ENCODE measurements around the gene FMNL2.

FMNL2 gene

DNA sequence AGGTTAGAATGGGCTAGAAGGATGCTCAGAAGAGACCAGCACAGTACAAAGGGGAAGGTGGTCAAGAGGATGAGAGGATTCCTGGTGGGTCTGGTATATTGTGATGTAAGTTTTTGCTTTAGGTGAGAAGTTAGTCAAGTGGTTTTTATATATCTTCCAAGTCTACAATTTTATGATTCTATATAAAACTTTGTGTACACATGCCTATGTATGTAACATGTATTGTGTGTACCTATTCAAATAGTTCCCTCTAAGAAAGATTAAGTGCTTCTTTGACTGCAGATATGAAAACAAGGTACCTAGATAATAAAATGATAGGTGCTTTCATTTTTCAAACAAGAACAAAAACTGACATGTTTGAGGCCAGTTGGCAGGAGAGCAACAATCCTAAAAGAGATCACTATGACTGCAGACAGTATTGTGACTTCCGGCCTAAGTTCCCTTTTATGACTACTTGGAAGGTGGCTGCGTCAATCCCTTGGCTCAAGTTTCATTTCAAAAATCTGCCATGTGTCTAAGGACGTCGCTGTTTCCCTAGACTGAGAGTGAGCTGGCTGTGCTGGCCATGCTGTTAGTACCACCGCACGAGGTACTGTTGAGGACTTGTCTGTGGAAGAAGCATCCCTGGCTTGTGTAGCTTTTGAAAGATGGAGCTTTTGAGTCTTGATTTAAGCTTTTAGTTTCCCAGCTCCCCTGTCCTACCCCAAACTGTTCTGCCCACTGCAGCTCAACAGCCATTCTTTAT, 259.2 kb downstream of the FMNL2 start:
- no peak for DNase-seq

DNA sequence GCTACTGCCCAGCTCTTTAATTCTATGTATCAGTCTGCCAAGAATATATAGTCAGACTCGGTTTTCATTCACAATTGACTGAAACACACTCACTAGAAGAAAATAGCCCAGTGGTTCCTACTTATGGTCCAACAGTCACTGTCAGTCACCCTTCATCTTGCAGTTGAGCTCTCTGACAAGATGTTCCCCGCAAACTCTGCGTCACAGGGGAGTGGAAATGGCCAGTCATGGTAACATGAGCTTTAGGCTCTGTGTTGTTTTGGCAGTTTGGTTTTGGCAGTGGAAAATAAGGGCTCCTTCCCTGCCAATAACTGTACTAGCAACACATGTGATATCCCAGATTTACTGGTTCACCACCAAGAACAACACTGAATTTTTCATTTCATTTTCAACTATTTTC, 259.8 kb downstream of the FMNL2 start:
- DNase-seq, result peak; percentile 50

- peak; percentile 31 for DNase-seq
These were observed 264.2 kb downstream of the FMNL2 start for GRCh38 chr2:152598975-152599759.

DNA sequence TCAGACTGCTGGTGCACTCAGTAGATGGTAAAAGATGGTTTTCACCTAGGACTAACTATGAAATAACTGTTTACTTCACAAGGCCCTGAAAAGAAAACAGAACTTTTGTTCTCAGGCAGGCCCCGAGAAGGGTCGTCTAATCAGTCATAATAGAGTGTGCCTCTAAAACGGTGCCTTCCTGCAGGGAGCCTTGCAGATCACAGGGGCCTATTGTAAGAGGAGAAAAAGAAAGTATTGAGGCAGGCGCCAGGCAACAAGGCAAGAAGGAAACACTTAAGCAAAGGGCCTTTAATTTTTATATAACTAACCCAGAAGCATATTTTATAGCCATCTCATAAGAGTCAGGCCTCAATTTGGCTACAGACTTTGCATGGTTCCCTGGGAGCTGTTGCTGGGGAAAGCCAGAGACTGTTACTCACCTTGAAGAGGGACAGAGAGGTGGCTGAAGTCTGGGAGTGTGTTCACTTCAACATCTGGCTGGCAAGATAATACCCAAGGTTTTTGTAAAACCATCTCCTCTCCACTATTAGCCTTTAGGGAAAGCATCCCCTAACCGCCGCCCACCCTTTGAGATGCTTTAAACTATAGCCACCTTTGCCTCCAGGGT, 265.2 kb downstream of the FMNL2 start:
- no peak for DNase-seq

DNA sequence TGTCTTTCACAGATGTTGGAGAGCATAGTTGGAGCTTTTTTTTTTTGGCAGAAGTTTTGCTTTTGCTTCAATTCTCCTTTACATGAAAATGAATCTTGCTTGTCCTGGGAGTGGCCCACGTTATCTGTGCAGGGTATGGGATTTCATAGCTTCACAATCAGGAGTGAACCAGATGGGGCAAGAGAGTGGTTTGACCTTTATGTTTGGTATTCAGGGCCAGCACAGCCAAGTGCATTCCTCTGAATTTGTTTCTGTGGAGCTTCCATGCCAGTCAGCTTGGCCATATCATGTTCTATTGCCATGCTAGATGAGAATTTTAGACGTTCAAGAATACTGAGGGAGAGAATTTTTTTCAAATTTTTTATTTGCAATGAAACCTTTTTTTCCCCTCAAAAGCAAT, 265.7 kb downstream of the FMNL2 start:
- DNase-seq, result no peak

DNA sequence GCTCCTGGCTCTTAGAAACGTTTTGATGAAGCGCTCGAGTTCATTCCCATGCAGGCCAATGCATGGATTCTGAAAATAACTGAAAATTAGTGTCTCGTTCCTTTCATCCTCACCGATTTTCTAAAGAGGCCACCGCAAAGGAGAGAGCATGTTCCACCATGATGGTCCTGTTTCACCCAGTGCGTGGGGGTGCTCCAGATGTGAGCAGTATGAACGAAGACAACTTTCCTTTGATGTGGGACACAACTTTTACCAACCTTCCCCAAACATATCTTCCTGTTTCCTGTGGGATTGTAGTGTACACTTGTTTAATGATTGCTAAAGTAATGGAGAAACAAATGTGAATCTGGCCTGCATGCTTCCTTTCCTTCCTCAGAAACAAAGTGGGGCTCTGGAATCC, 267.8 kb downstream of the FMNL2 start:
- DNase-seq, result no peak

DNA sequence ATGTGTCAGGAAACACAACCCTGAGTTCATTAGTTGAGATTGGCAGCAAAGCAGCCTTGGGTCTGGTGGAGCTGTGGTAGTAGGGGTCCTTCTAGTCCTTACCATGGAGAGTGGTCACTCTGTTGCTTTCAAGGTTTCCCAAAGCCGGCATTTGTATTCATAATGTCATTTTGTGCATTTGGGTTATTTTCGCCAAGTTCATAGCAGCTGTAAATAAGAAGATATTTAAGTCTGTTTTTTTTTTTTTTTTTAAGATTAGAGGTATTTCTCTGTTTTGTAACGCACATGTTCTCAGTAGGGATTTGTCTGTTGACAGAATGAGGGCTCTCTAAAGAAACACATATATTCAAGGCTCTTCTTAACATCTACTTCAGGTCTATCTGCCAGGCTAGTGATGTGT, 268.2 kb downstream of the FMNL2 start:
- DNase-seq, result no peak

- DNase-seq, result peak; percentile 64
These were observed 271.1 kb downstream of the FMNL2 start for GRCh38 chr2:152606081-152606480.

GRCh38 chr2:152606941-152607340, 272.0 kb downstream of the FMNL2 start:
- DNase-seq, result no peak

- no peak for DNase-seq
These were observed 272.9 kb downstream of the FMNL2 start for GRCh38 chr2:152607793-152608300.

- DNase-seq, result no peak
These were observed 274.2 kb downstream of the FMNL2 start for GRCh38 chr2:152609154-152609553.

DNA sequence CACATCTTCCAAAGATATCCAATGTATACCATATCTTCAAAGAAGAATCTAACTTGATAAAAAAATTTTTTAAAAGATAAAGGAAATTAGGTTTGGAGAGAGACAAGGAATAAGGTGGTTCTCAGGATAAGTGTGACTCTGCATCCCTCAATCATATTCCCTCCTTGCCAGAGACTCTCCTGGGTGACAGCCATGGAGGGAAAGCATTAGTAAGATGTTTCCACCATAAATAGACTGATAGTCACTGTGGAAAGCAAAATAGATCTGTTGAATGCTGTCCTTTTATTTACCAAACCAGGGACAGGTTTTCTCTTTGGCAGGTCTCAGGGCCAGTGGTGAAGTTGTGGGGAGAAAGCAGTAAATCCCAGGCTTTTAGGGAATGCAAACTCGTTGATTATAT, 274.7 kb downstream of the FMNL2 start:
- DNase-seq, result no peak

DNA sequence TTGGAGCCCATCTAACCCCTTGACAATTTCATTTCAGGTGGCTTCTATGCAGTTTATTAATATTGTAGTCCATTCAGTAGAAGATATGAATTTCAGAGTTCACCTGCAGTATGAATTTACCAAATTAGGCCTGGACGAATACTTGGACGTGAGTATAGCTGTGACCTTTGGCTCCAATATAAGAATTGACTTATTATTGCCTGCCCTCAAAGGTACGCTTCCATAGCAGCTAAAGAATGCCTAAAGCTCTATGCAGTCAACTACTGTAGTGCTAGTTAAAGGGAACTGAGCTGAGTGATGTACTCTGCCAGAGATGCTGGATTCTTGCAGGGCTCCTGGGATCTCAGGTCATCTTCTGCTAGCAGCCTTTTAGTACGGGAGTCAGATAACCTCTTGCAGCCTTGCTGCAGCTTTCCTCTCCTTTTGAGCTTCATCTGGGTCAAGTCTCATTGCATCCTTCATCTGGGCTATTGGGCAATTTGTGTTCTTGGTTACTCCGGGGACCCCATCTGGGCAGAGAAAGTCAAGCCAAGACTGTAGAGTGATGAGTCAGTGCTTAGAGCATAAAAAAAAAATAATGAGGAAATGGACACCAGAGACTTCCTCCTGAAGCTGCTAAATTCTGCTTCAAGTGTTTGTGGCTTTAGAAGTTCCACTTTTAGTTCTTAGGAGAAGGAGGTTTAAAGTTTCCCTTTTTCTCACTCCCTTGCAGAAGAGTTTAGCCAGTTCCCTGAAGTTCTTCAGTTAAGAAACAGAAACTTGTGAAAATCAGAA, 276.7 kb downstream of the FMNL2 start:
- peak; percentile 84 for DNase-seq

- DNase-seq, result peak; percentile 37
These were observed 278.3 kb downstream of the FMNL2 start for GRCh38 chr2:152613235-152613634.

GRCh38 chr2:152615177-152615576, 280.2 kb downstream of the FMNL2 start:
- no peak for DNase-seq

GRCh38 chr2:152617456-152618192, 282.6 kb downstream of the FMNL2 start:
- DNase-seq, result peak; percentile 69

- DNase-seq, result peak; percentile 20
These were observed 283.2 kb downstream of the FMNL2 start for GRCh38 chr2:152618193-152618564.

DNA sequence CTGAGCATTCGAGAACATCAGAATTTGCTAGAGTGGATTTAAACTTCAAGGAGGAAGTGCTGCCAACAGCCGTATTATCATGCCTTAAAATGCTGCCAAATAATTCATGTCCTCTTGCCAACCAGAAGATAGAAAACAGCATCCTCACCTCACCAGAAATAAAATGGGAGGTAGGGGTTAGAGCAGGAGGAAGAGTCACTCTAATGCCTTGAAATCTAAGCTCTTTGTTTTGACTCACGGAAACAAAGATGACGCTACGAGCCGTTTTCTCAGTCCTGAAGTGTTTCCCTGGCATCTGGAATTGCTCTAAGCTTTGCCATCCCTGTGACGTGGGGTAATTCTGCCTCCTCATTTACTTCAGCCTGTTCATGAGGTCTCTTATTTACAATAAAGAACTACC, 285.2 kb downstream of the FMNL2 start:
- DNase-seq, result no peak

DNA sequence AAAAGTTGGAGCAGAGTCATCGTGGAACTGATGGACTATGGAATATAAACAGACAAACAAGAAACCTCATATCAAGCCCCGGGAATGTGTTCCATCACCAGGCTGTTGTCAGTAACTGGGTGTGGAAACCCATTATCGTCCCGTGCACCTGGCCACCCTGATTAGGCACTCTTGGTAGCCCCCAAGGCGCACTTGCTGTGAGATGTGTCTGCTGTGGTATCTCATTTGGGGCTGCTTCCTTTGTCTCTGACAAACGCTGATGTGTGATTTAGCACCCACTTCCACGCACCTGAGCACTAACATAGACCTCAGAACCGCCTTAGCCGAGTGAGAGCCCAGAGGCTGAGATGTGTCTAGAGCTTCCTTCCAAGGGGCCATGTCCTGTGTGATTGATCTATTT, 286.0 kb downstream of the FMNL2 start:
- no peak for DNase-seq

DNA sequence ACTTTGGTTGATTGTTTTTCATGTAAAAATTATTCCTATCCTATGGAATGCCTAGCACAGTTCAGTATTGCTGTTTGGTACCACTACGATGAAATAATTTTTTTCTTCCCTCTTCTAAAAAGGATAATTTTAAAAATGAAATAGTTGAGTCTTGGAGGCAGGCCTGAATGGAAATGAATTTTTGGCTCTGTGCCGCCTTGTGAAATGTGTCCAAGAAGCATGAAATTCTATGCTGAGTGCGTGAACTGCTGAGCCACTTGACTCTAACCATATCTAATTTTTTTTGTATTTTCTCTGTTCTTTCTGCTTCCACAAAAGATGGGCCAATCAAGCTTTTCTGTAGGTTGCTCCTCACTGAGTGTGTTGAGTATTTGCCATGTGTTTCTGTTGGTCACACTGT, 287.2 kb downstream of the FMNL2 start:
- no peak for DNase-seq

DNA sequence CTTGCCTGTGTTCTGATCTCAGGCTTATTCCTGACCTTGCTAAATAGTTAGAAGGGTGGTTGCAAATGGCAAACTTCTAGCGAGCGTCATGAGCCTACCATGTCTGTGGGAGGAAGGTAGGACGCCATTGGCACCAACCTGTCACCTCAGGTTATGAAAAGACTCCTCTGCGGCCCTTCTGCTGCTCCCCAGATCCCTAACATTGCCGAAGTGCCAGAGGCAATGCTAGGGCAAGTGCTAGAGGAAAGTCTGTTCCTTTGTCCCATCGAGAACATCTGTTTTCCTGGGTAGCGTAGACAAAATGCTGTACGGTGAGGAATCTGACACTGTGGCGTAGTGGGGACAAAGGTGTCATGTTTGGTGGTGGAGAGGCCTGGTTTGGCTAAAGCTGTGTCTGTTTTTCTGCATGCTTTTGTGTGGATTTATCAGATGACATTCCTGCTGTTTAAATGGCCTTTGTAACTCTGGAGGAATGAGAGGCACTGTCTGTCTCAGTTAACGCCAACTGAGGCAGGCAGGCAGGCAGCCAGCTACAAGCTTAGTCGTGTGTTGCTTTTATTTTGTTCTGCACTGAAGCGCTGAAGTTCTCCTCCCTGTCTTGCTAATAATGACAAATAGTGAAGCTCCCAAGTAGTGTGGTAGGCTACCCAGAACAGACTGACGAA, 288.2 kb downstream of the FMNL2 start:
- DNase-seq, result no peak

DNA sequence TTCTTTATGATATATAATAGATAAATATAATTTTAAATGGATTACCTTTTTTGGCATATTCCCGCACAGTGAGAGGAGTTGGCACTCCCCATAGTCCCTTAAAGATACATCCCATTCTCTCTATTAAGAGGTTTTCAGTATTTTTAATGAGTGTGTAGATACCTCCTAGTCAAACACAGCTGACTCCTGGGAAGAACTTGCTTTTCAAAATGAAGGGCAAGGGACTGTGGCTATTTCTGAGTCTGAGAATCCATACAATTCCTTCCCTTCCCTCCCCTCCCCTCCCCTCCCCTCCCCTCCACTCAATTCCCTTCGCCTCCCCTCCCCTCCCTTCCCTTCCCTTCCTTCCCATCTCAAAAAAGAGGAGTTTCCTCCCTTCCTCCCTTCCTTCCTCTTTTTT, 288.8 kb downstream of the FMNL2 start:
- no peak for DNase-seq

All from fibroblast of upper back skin (primary cell).